ENCODE results near the gene CIT.
A peak's percentile ranks its signal among the peaks of the same experiment; 100 is the strongest.

CIT gene

GRCh38 chr12:119838826-119839600, 38.1 kb downstream of the CIT start:
- DNase-seq (ENCODE audit: insufficient read length, low spot score) (no peak), FAIRE-seq (no peak)
- no peak for TF ChIP-seq PAX5 (IDR thresholded peaks at IDR 0.05; ENCODE audit: insufficient read depth, low read length, severe bottlenecking)
- TF ChIP-seq SPI1 (IDR thresholded peaks at IDR 0.05; ENCODE audit: low read depth, low read length): no peak
- no peak for TF ChIP-seq POLR2AphosphoS5 (IDR thresholded peaks at IDR 0.05; ENCODE audit: low read depth, low read length)
- no peak for TF ChIP-seq TAF1 (IDR thresholded peaks at IDR 0.05; ENCODE audit: low read depth, low read length)
- no peak for TF ChIP-seq POLR2A (IDR thresholded peaks at IDR 0.05; ENCODE audit: low read depth, low read length)
- no peak for TF ChIP-seq POU2F2 (IDR thresholded peaks at IDR 0.05; ENCODE audit: low read depth, low read length)

- DNase-seq (ENCODE audit: insufficient read length, low spot score): no peak
- no peak for TF ChIP-seq SPI1 (IDR thresholded peaks at IDR 0.05; ENCODE audit: low read depth, low read length)
- TF ChIP-seq POLR2A (IDR thresholded peaks at IDR 0.05; ENCODE audit: low read depth, low read length): no peak
- FAIRE-seq: no peak
These were observed 40.3 kb downstream of the CIT start for GRCh38 chr12:119836781-119837180.

- DNase-seq (ENCODE audit: insufficient read length, low spot score) (no peak), FAIRE-seq (no peak)
- TF ChIP-seq PAX5 (IDR thresholded peaks at IDR 0.05; ENCODE audit: insufficient read depth, low read length, severe bottlenecking) (no peak), POLR2AphosphoS5 (IDR thresholded peaks at IDR 0.05; ENCODE audit: low read depth, low read length) (no peak), SPI1 (IDR thresholded peaks at IDR 0.05; ENCODE audit: low read depth, low read length) (no peak), POLR2A (IDR thresholded peaks at IDR 0.05; ENCODE audit: low read depth, low read length) (no peak), TAF1 (IDR thresholded peaks at IDR 0.05; ENCODE audit: low read depth, low read length) (no peak), POU2F2 (IDR thresholded peaks at IDR 0.05; ENCODE audit: low read depth, low read length) (no peak)
These were observed 42.1 kb downstream of the CIT start for GRCh38 chr12:119835068-119835467.

- no peak for FAIRE-seq
These were observed 47.7 kb downstream of the CIT start for GRCh38 chr12:119829439-119829838.

GRCh38 chr12:119828300-119828699, 48.8 kb downstream of the CIT start:
- TF ChIP-seq TAF1 (IDR thresholded peaks at IDR 0.05; ENCODE audit: low read depth, low read length) (no peak), POLR2A (IDR thresholded peaks at IDR 0.05; ENCODE audit: low read depth, low read length) (no peak), PAX5 (IDR thresholded peaks at IDR 0.05; ENCODE audit: insufficient read depth, low read length, severe bottlenecking) (no peak), SPI1 (IDR thresholded peaks at IDR 0.05; ENCODE audit: low read depth, low read length) (no peak), POLR2AphosphoS5 (IDR thresholded peaks at IDR 0.05; ENCODE audit: low read depth, low read length) (no peak), POU2F2 (IDR thresholded peaks at IDR 0.05; ENCODE audit: low read depth, low read length) (no peak)
- FAIRE-seq (no peak), DNase-seq (ENCODE audit: insufficient read length, low spot score) (no peak)

More at GRCh38 chr12:119829439-119829838, 47.7 kb downstream of the CIT start:
- DNase-seq (ENCODE audit: insufficient read length, low spot score): no peak
- TF ChIP-seq POU2F2 (IDR thresholded peaks at IDR 0.05; ENCODE audit: low read depth, low read length): no peak
- no peak for TF ChIP-seq POLR2A (IDR thresholded peaks at IDR 0.05; ENCODE audit: low read depth, low read length)
- TF ChIP-seq SPI1 (IDR thresholded peaks at IDR 0.05; ENCODE audit: low read depth, low read length): no peak
- no peak for TF ChIP-seq TAF1 (IDR thresholded peaks at IDR 0.05; ENCODE audit: low read depth, low read length)
- TF ChIP-seq POLR2AphosphoS5 (IDR thresholded peaks at IDR 0.05; ENCODE audit: low read depth, low read length): no peak
- no peak for TF ChIP-seq PAX5 (IDR thresholded peaks at IDR 0.05; ENCODE audit: insufficient read depth, low read length, severe bottlenecking)

GRCh38 chr12:119827760-119828159, 49.4 kb downstream of the CIT start:
- FAIRE-seq (no peak), DNase-seq (ENCODE audit: insufficient read length, low spot score) (no peak)
- TF ChIP-seq SPI1 (IDR thresholded peaks at IDR 0.05; ENCODE audit: low read depth, low read length) (no peak), TAF1 (IDR thresholded peaks at IDR 0.05; ENCODE audit: low read depth, low read length) (no peak), POU2F2 (IDR thresholded peaks at IDR 0.05; ENCODE audit: low read depth, low read length) (no peak), POLR2A (IDR thresholded peaks at IDR 0.05; ENCODE audit: low read depth, low read length) (no peak), POLR2AphosphoS5 (IDR thresholded peaks at IDR 0.05; ENCODE audit: low read depth, low read length) (no peak), PAX5 (IDR thresholded peaks at IDR 0.05; ENCODE audit: insufficient read depth, low read length, severe bottlenecking) (no peak)

GRCh38 chr12:119826661-119827445, 50.3 kb downstream of the CIT start:
- DNase-seq (ENCODE audit: insufficient read length, low spot score) (no peak), FAIRE-seq (peak; percentile 71)
- TF ChIP-seq TAF1 (IDR thresholded peaks at IDR 0.05; ENCODE audit: low read depth, low read length) (no peak), POLR2AphosphoS5 (IDR thresholded peaks at IDR 0.05; ENCODE audit: low read depth, low read length) (no peak), POU2F2 (IDR thresholded peaks at IDR 0.05; ENCODE audit: low read depth, low read length) (no peak), PAX5 (IDR thresholded peaks at IDR 0.05; ENCODE audit: insufficient read depth, low read length, severe bottlenecking) (no peak), POLR2A (IDR thresholded peaks at IDR 0.05; ENCODE audit: low read depth, low read length) (no peak), SPI1 (IDR thresholded peaks at IDR 0.05; ENCODE audit: low read depth, low read length) (0 out of 2 replicates have a peak, but pooled peaks have one; percentile 19)

GRCh38 chr12:119825262-119825661, 51.9 kb downstream of the CIT start:
- no peak for DNase-seq (ENCODE audit: insufficient read length, low spot score)
- FAIRE-seq: no peak
- TF ChIP-seq SPI1 (IDR thresholded peaks at IDR 0.05; ENCODE audit: low read depth, low read length) (no peak), TAF1 (IDR thresholded peaks at IDR 0.05; ENCODE audit: low read depth, low read length) (no peak)

- no peak for FAIRE-seq
- no peak for DNase-seq (ENCODE audit: insufficient read length, low spot score)
- TF ChIP-seq POLR2AphosphoS5 (IDR thresholded peaks at IDR 0.05; ENCODE audit: low read depth, low read length) (no peak), PAX5 (IDR thresholded peaks at IDR 0.05; ENCODE audit: insufficient read depth, low read length, severe bottlenecking) (no peak), POLR2A (IDR thresholded peaks at IDR 0.05; ENCODE audit: low read depth, low read length) (no peak), TAF1 (IDR thresholded peaks at IDR 0.05; ENCODE audit: low read depth, low read length) (no peak), SPI1 (IDR thresholded peaks at IDR 0.05; ENCODE audit: low read depth, low read length) (no peak), POU2F2 (IDR thresholded peaks at IDR 0.05; ENCODE audit: low read depth, low read length) (no peak)
These were observed 55.1 kb downstream of the CIT start for GRCh38 chr12:119822046-119822445.

Measured in GM12891 (cell line).